GM06990 (cell line): Measurements from ENCODE around the gene YJEFN3.
A peak's percentile ranks its signal among the peaks of the same experiment; 100 is the strongest.

Experiments
- DNase-seq: peaks from one replicate; pipeline ENCODE4 v3.0.0-alpha.2; 2011; ENCODE audit not compliant: insufficient read length; ENCODE audit errors: extremely low read depth
- H3K27me3 ChIP-seq: replicated peaks from 2 replicates; pipeline ENCODE4 v1.6.0; 2011; ENCODE audit warnings: low read length; ENCODE audit not compliant: control insufficient read depth, insufficient read depth
- H3K36me3 ChIP-seq: 2 replicates; pipeline ENCODE4 v1.5.1; 2011; ENCODE audit warnings: low read length; ENCODE audit not compliant: control insufficient read depth, insufficient read depth
- H3K4me3 ChIP-seq: replicated peaks from 2 replicates; pipeline ENCODE4 v1.5.1; 2011; ENCODE audit warnings: low read depth, mild to moderate bottlenecking, control low read depth, low read length
- CTCF ChIP-seq: IDR thresholded peaks from 2 replicates; pipeline ENCODE4 v1.5.1; 2011; ENCODE audit warnings: low read length, control low read depth, mild to moderate bottlenecking, inconsistent platforms; ENCODE audit not compliant: insufficient read depth, poor library complexity, severe bottlenecking

YJEFN3 gene

GRCh38 chr19:19490214-19490968 lies 38.3 kb upstream of the YJEFN3 start:
- H3K36me3 ChIP-seq, result peaks cover 21% of the 10 kb centered on the region
- peak; percentile 82 for TF ChIP-seq CTCF
- no peaks in the 10 kb centered on the region for H3K27me3 ChIP-seq
- peak; percentile 68 for DNase-seq
- H3K4me3 ChIP-seq, result no peak overlapping the region

- Histone ChIP-seq H3K4me3 (no peak overlapping the region), H3K36me3 (peaks cover 22% of the 10 kb centered on the region), H3K27me3 (no peaks in the 10 kb centered on the region)
- no peak for DNase-seq
- TF ChIP-seq CTCF, result no peak
Observed at GRCh38 chr19:19491321-19492025, 37.2 kb upstream of the YJEFN3 start.

- no peak for DNase-seq
- Histone ChIP-seq H3K36me3 (peaks cover 20% of the 10 kb centered on the region), H3K27me3 (no peaks in the 10 kb centered on the region), H3K4me3 (no peak overlapping the region)
- no peak for TF ChIP-seq CTCF
Observed at GRCh38 chr19:19492026-19492610, 36.6 kb upstream of the YJEFN3 start.

- TF ChIP-seq CTCF, result no peak
- H3K36me3 ChIP-seq, result peaks cover 36% of the 10 kb centered on the region
Observed at GRCh38 chr19:19493841-19494546, 34.7 kb upstream of the YJEFN3 start.

GRCh38 chr19:19495614-19496603 lies 32.8 kb upstream of the YJEFN3 start:
- Histone ChIP-seq H3K4me3 (no peak overlapping the region), H3K36me3 (peaks cover 47% of the 10 kb centered on the region), H3K27me3 (no peaks in the 10 kb centered on the region)
- TF ChIP-seq CTCF, result no peak
- no peak for DNase-seq

More at GRCh38 chr19:19493841-19494546, 34.7 kb upstream of the YJEFN3 start:
- Histone ChIP-seq H3K4me3 (no peak overlapping the region), H3K27me3 (no peaks in the 10 kb centered on the region)
- DNase-seq, result no peak
